Erythroblast (primary cell): ENCODE results near the gene UBE3B.

Source experiments
- GATA1 ChIP-seq: IDR thresholded peaks from 2 replicates; pipeline ENCODE4 v1.6.1; 2011; ENCODE audit warnings: low read depth, mild to moderate bottlenecking, control low read depth, low read length, moderate library complexity
- POLR2A ChIP-seq: IDR thresholded peaks from 2 replicates; pipeline ENCODE4 v1.6.1; 2011; ENCODE audit warnings: mild to moderate bottlenecking, low read length

DNA sequence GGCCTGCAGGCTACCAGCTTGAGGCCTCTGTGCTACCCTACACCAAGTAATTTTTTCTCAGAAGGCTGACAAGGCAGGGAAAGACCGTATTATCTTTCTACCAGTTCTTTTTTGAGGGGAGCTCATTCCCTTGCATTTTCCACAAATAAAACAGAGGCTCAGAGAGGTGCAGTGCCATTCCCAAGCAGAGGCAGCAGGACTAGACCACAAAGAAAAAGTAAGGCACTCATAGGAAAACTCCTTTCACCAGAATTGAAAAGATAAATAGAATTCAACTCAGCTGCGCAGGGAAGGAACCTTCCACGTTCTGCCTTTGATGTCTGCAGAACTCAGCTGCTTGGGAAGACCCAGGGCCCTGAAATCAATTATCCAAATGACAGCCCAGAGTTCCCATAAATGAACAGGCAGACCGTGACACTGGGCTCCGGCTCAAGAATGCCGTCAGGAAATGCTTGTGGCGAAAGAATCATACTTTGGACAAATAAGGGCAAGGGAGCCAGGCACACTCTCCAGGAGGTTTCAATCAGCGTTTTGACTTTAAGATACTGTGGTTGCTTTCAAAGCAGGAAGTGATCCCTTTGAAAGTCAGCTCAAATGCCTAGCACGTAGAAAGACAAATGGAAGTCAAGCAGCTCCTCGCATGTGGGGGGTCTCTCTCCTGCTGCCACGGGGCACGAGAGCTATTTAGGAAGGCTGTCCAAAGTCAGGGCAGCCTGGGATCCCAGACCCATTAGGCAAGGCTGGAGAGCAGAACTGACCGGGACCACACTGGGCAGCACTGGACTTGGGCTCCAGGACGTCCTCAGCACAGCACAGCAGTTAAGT, 14.4 kb upstream of the UBE3B start:
- no peak for TF ChIP-seq POLR2A
- TF ChIP-seq GATA1, result no peak
